Type B pancreatic cell (in vitro differentiated cells): ENCODE data around the gene SLC39A13. TPM values are rescaled to one million over a fixed set of nuclear protein-coding genes. Genes with fewer than 3 reads are reported as not detected.

Experiments used
- DNase-seq: peaks from one replicate; pipeline ENCODE4 v3.0.0; 2021; ENCODE audit warnings: mixed read lengths; ENCODE audit not compliant: unreplicated experiment; ENCODE audit errors: extremely low spot score
- H3K27ac Mint-ChIP-seq: 2 replicates; pipeline ENCODE4 v1.8.0; 2021; ENCODE audit warnings: mild to moderate bottlenecking, mixed read lengths
- H3K27me3 Mint-ChIP-seq: 2 replicates; pipeline ENCODE4 v1.8.0; 2021; ENCODE audit warnings: mixed read lengths
- H3K36me3 Mint-ChIP-seq: 2 replicates; pipeline ENCODE4 v1.8.0; 2021; ENCODE audit warnings: mixed read lengths
- H3K4me1 Mint-ChIP-seq: one replicate; pipeline ENCODE4 v1.8.0; 2021; ENCODE audit warnings: mixed read lengths; ENCODE audit not compliant: unreplicated experiment
- H3K4me3 Mint-ChIP-seq: 2 replicates; pipeline ENCODE4 v1.8.0; 2021; ENCODE audit warnings: mild to moderate bottlenecking, mixed read lengths
- H3K9me3 Mint-ChIP-seq: 2 replicates; pipeline ENCODE4 v1.8.0; 2021; ENCODE audit warnings: mixed read lengths
- microRNA-seq: library from miRNA; unstranded; fragments of <30 nt; microRNA quantifications from one replicate; pipeline ENCODE4, GENCODE V29; 2020
- total RNA-seq: library from RNA; stranded (reverse); gene quantifications from 2 replicates; pipeline ENCODE4 v1.2.1, GENCODE V29; 2021; ENCODE audit warnings: low replicate concordance
- TF ChIP-seq, protein P1 (sequence below): fragments of 200-600 bp; sonication (generic); conservative IDR thresholded peaks from 2 replicates; pipeline ENCODE4 v1.5.0; 2021; ENCODE audit warnings: antibody characterized with exemption, mild to moderate bottlenecking

The SLC39A13 gene
- total RNA-seq, 1 donor from 2014 or later = 44.8 TPM

DNA sequence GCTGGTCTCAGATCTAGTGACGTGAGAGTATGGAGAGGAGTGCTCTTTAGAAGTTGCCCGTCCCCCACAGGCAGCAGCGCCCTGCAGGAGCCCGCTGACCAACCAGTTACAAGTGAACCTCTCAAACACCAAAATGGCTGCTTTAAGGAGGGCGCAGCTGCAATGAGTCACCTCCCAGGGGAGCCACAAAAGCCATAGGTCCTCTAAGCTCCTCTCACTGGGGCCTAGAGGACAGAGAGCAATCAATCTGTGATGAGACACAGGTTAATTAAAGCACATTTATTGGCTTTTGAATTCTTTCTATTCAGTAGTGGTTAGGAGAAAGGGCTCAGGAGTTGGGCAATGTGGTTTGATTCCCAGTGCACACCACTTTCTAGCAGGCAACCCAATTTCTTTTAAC lies 56.1 kb downstream of the SLC39A13 start:
- H3K27ac Mint-ChIP-seq = no peak overlapping the region
- no peaks in the 10 kb centered on the region for H3K27me3 Mint-ChIP-seq
- H3K4me1 Mint-ChIP-seq = peaks cover 9% of the 10 kb centered on the region
- H3K9me3 Mint-ChIP-seq = no peaks in the 10 kb centered on the region
- H3K36me3 Mint-ChIP-seq = peaks cover 13% of the 10 kb centered on the region
- TF ChIP-seq, protein P1, sequence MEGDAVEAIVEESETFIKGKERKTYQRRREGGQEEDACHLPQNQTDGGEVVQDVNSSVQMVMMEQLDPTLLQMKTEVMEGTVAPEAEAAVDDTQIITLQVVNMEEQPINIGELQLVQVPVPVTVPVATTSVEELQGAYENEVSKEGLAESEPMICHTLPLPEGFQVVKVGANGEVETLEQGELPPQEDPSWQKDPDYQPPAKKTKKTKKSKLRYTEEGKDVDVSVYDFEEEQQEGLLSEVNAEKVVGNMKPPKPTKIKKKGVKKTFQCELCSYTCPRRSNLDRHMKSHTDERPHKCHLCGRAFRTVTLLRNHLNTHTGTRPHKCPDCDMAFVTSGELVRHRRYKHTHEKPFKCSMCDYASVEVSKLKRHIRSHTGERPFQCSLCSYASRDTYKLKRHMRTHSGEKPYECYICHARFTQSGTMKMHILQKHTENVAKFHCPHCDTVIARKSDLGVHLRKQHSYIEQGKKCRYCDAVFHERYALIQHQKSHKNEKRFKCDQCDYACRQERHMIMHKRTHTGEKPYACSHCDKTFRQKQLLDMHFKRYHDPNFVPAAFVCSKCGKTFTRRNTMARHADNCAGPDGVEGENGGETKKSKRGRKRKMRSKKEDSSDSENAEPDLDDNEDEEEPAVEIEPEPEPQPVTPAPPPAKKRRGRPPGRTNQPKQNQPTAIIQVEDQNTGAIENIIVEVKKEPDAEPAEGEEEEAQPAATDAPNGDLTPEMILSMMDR = no peak
- no peak overlapping the region for H3K4me3 Mint-ChIP-seq
- no peak for DNase-seq

Small RNAs within 50 kb of the gene (microRNA-seq; reads per million reads assigned to microRNA genes)
- gene MIR4487 = not detected

Other genes starting within 250 kb of the SLC39A13 start
- 99.9 and 103 TPM in 2 replicates for gene ARFGAP2, start 231.7 kb upstream of the SLC39A13 start, total RNA-seq
- gene PACSIN3, start 222.2 kb upstream of the SLC39A13 start, total RNA-seq = 52.5 and 77.2 TPM in 2 replicates
- 40.0 and 50.1 TPM in 2 replicates for gene DDB2, start 193.6 kb upstream of the SLC39A13 start, total RNA-seq
- 41.1 and 42.2 TPM in 2 replicates for gene ACP2, start 159.8 kb upstream of the SLC39A13 start, total RNA-seq
- gene NR1H3, start 150.6 kb upstream of the SLC39A13 start, total RNA-seq = 14.2 and 18.9 TPM in 2 replicates
- gene MADD, start 138.5 kb upstream of the SLC39A13 start, total RNA-seq = 41.1 and 47.7 TPM in 2 replicates
- gene MYBPC3, start 55.9 kb upstream of the SLC39A13 start, total RNA-seq = 0.40 and 1.8 TPM in 2 replicates
- gene SPI1, start 30.0 kb upstream of the SLC39A13 start, total RNA-seq = not detected in 2 replicates
- gene PSMC3, start 17.8 kb downstream of the SLC39A13 start, total RNA-seq = 104 and 141 TPM in 2 replicates
- 0.19 and 0.39 TPM in 2 replicates for gene RAPSN, start 40.5 kb downstream of the SLC39A13 start, total RNA-seq
- gene CELF1, start 144.5 kb downstream of the SLC39A13 start, total RNA-seq = 97.8 and 125 TPM in 2 replicates
- 43.6 and 58.4 TPM in 2 replicates for gene PTPMT1, start 157.0 kb downstream of the SLC39A13 start, total RNA-seq
- 14.5 and 18.0 TPM in 2 replicates for gene KBTBD4, start 170.4 kb downstream of the SLC39A13 start, total RNA-seq
- 150 and 161 TPM in 2 replicates for gene NDUFS3, start 170.5 kb downstream of the SLC39A13 start, total RNA-seq
- 0.43 TPM in 1 of 2 replicates, not detected in the other for gene FAM180B, start 178.1 kb downstream of the SLC39A13 start, total RNA-seq
- 0.43 and 11.7 TPM in 2 replicates for gene C1QTNF4, start 185.8 kb downstream of the SLC39A13 start, total RNA-seq
- gene MTCH2, start 234.0 kb downstream of the SLC39A13 start, total RNA-seq = 96.1 and 134 TPM in 2 replicates